CD4-positive, alpha-beta memory T cell (primary cell): Measurements from ENCODE around the gene SRGAP1. TPM values are rescaled to one million over a fixed set of nuclear protein-coding genes. Genes with fewer than 3 reads are reported as not detected.

Experiments used
- CTCF ChIA-PET: fragments of 350-600 bp; sonication (Branson Sonifier 250); formaldehyde crosslinking; loops from one replicate; lab custom pipeline; 2021; ENCODE audit warnings: inconsistent platforms; ENCODE audit not compliant: partially characterized antibody; lab: Charles Lee
- POLR2A ChIA-PET: fragments of 350-600 bp; sonication (Branson Sonifier 250); formaldehyde crosslinking; loops from one replicate; lab custom pipeline; 2021; ENCODE audit not compliant: partially characterized antibody; lab: Charles Lee
- DNase-seq, 5 donors: peaks; one replicate each; pipeline versions ENCODE4 v3.0.0 to v3.0.0-alpha.2; 2020 to 2022; ENCODE audit warnings: mixed read lengths in 1 of 5
- H3K27ac ChIP-seq: one replicate; pipeline ENCODE4 v1.7.0; 2013; ENCODE audit warnings: low read depth, low read length
- H3K27me3 ChIP-seq: 2 replicates; pipeline ENCODE4 v1.7.0; 2013; ENCODE audit warnings: mild to moderate bottlenecking, low read length, moderate library complexity; ENCODE audit not compliant: insufficient read depth
- H3K36me3 ChIP-seq: 2 replicates; pipeline ENCODE4 v1.7.0; 2013; ENCODE audit warnings: mild to moderate bottlenecking, low read length, moderate library complexity; ENCODE audit not compliant: insufficient read depth
- H3K4me1 ChIP-seq: 2 replicates; pipeline ENCODE4 v1.7.0; 2013; ENCODE audit warnings: mild to moderate bottlenecking, low read length, moderate library complexity; ENCODE audit not compliant: insufficient read depth
- H3K4me3 ChIP-seq, 2 donors: one replicate each; pipeline ENCODE4 v1.7.0; 2013; ENCODE audit warnings: low read length in 2 of 2, mild to moderate bottlenecking in 1 of 2
- H3K9me3 ChIP-seq, 2 donors: one replicate each; pipeline ENCODE4 v1.7.0; 2013; ENCODE audit warnings: low read length in 2 of 2, control low read depth in 1 of 2; ENCODE audit not compliant: control insufficient read depth in 1 of 2
- H3K27ac Mint-ChIP-seq, 7 donors: one replicate each; pipeline ENCODE4 v1.8.0; 2020 to 2021; ENCODE audit warnings: mixed read lengths in 7 of 7, mild to moderate bottlenecking in 6 of 7, inconsistent platforms in 3 of 7, moderate library complexity in 3 of 7
- H3K27me3 Mint-ChIP-seq, 2 donors: one replicate each; pipeline ENCODE4 v1.8.0; 2020 to 2021; ENCODE audit warnings: mixed read lengths in 2 of 2
- H3K36me3 Mint-ChIP-seq, 2 donors: one replicate each; pipeline ENCODE4 v1.8.0; 2020 to 2021; ENCODE audit warnings: mixed read lengths in 2 of 2, inconsistent platforms in 1 of 2, mild to moderate bottlenecking in 1 of 2
- H3K4me1 Mint-ChIP-seq, 4 donors: one replicate each; pipeline ENCODE4 v1.8.0; 2020 to 2021; ENCODE audit warnings: mixed read lengths in 4 of 4, mild to moderate bottlenecking in 1 of 4
- H3K4me3 Mint-ChIP-seq, 8 donors: one replicate each; pipeline ENCODE4 v1.8.0; 2020 to 2021; ENCODE audit warnings: mixed read lengths in 8 of 8, mild to moderate bottlenecking in 7 of 8, moderate library complexity in 6 of 8, inconsistent platforms in 3 of 8
- H3K9me3 Mint-ChIP-seq, 8 donors: one replicate each; pipeline ENCODE4 v1.8.0; 2020 to 2021; ENCODE audit warnings: mixed read lengths in 8 of 8, mild to moderate bottlenecking in 5 of 8, inconsistent platforms in 3 of 8, moderate library complexity in 1 of 8
- intact Hi-C: fragments of 100-400 bp; cut with micrococcal nuclease; formaldehyde crosslinking; loops from one replicate; pipeline ENCODE4 v1.15.1; 2023
- polyA plus RNA-seq, 2 donors: library from polyadenylated mRNA; unstranded; fragments of 300-500 nt; fragmentation: Illumina TruSeq; gene quantifications; one replicate each; pipeline ENCODE4 v1.2.3, GENCODE V29; 2021
- total RNA-seq, 2 experiments: library from RNA; stranded (reverse); gene quantifications; one replicate each; pipeline ENCODE4 v1.2.3, GENCODE V29; 2021

The SRGAP1 gene
- total and polyA plus RNA-seq, 4 experiments from 2014 or later, result 0.03 to 0.09 TPM; not detected in 2

GRCh38 chr12:63820427-63820826 lies 24.1 kb upstream of the SRGAP1 start:
- H3K36me3 ChIP-seq, result no peaks in the 10 kb centered on the region
- H3K9me3 Mint-ChIP-seq, result peaks cover 0 to 13% (median 8%) of the 10 kb centered on the region in 8 donors
- H3K4me1 Mint-ChIP-seq, result peaks cover 4 to 11% (median 6%) of the 10 kb centered on the region in 4 donors
- H3K27me3 ChIP-seq, result no peaks in the 10 kb centered on the region
- H3K36me3 Mint-ChIP-seq, result no peaks in the 10 kb centered on the region
- peaks cover 7 to 24% of the 10 kb centered on the region in 2 donors for H3K27me3 Mint-ChIP-seq
- no peak for DNase-seq
- peaks cover 6% of the 10 kb centered on the region for H3K4me1 ChIP-seq
- POLR2A ChIA-PET, result no interaction called here
- no peak overlapping the region for H3K27ac Mint-ChIP-seq
- CTCF ChIA-PET, result no interaction called here
- no peaks in the 10 kb centered on the region for H3K9me3 ChIP-seq
- H3K4me3 Mint-ChIP-seq, result no peak overlapping the region
- H3K27ac ChIP-seq, result no peak overlapping the region
- H3K4me3 ChIP-seq, result no peak overlapping the region
- intact Hi-C loops, result no loop called here

GRCh38 chr12:63821781-63822251 lies 22.7 kb upstream of the SRGAP1 start:
- ChIA-PET CTCF (no interaction called here), POLR2A (no interaction called here)
- H3K27me3 ChIP-seq, result no peaks in the 10 kb centered on the region
- Mint-ChIP-seq H3K27ac (peak overlapping the region in 1 of 7 donors; percentile 66), H3K4me1 (peaks cover 0 to 6% (median 3%) of the 10 kb centered on the region in 4 donors), H3K36me3 (no peaks in the 10 kb centered on the region), H3K9me3 (peaks cover 0 to 13% (median 8%) of the 10 kb centered on the region in 8 donors), H3K27me3 (peaks cover 8 to 23% of the 10 kb centered on the region in 2 donors), H3K4me3 (peak overlapping the region; percentile 57 to 80 (median 72))
- peak in 1 of 5 donors; percentile 4 for DNase-seq
- no peaks in the 10 kb centered on the region for H3K9me3 ChIP-seq
- H3K27ac ChIP-seq, result no peak overlapping the region
- intact Hi-C loops, result no loop called here
- H3K36me3 ChIP-seq, result no peaks in the 10 kb centered on the region
- H3K4me3 ChIP-seq, result peak overlapping the region in 1 of 2 donors; percentile 5
- H3K4me1 ChIP-seq, result no peaks in the 10 kb centered on the region

- H3K27me3 Mint-ChIP-seq, result peaks cover 8 to 19% of the 10 kb centered on the region in 2 donors
- H3K27me3 ChIP-seq, result no peaks in the 10 kb centered on the region
- ChIA-PET CTCF (interaction anchor here (1.3 to 1.4 kb wide), 2 partner anchors 10 to 22 kb away, joined by 3 to 6 read pairs; partner anchors contain the start of gene SRGAP1), POLR2A (no interaction called here)
- no peak overlapping the region for H3K27ac ChIP-seq
- no peaks in the 10 kb centered on the region for H3K36me3 ChIP-seq
- no peaks in the 10 kb centered on the region for H3K36me3 Mint-ChIP-seq
- H3K4me3 Mint-ChIP-seq, result peak overlapping the region in 2 of 8 donors; percentile 66 to 80
- peaks cover 0 to 13% (median 8%) of the 10 kb centered on the region in 8 donors for H3K9me3 Mint-ChIP-seq
- no peaks in the 10 kb centered on the region for H3K4me1 ChIP-seq
- no peak overlapping the region for H3K27ac Mint-ChIP-seq
- H3K9me3 ChIP-seq, result no peaks in the 10 kb centered on the region
- no peak overlapping the region for H3K4me3 ChIP-seq
- DNase-seq, result no peak
- peaks cover 0 to 6% (median 3%) of the 10 kb centered on the region in 4 donors for H3K4me1 Mint-ChIP-seq
- intact Hi-C loops, result no loop called here
These were observed 22.1 kb upstream of the SRGAP1 start for GRCh38 chr12:63822352-63822751.

DNA sequence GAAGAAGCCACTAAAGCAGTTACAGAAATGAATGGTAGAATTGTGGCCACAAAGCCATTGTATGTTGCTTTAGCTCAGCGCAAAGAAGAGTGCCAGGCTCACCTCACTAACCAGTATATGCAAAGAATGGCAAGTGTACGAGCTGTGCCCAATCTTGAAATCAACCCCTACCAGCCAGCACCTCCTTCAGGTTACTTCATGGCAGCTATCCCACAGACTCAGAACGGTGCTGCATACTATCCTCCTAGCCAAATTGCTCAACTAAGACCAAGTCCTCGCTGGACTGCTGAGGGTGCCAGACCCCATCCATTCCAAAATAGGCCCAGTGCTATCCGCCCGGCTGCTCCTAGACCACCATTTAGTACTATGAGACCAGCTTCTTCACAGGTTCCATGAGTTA lies 21.5 kb upstream of the SRGAP1 start:
- Mint-ChIP-seq H3K27ac (no peak overlapping the region), H3K9me3 (peaks cover 0 to 13% (median 8%) of the 10 kb centered on the region in 8 donors), H3K4me3 (no peak overlapping the region), H3K36me3 (no peaks in the 10 kb centered on the region), H3K27me3 (peaks cover 8 to 18% of the 10 kb centered on the region in 2 donors), H3K4me1 (peaks cover 0 to 6% (median 3%) of the 10 kb centered on the region in 4 donors)
- no peak overlapping the region for H3K4me3 ChIP-seq
- H3K27me3 ChIP-seq, result no peaks in the 10 kb centered on the region
- no peaks in the 10 kb centered on the region for H3K36me3 ChIP-seq
- DNase-seq, result no peak
- ChIA-PET CTCF (interaction anchor here (1.3 to 1.5 kb wide), 3 partner anchors 10 to 50 kb away, joined by 3 to 6 read pairs (median 3); partner anchors contain the start of gene SRGAP1), POLR2A (no interaction called here)
- no peaks in the 10 kb centered on the region for H3K9me3 ChIP-seq
- intact Hi-C loops, result no loop called here
- H3K4me1 ChIP-seq, result no peaks in the 10 kb centered on the region
- H3K27ac ChIP-seq, result no peak overlapping the region

DNA sequence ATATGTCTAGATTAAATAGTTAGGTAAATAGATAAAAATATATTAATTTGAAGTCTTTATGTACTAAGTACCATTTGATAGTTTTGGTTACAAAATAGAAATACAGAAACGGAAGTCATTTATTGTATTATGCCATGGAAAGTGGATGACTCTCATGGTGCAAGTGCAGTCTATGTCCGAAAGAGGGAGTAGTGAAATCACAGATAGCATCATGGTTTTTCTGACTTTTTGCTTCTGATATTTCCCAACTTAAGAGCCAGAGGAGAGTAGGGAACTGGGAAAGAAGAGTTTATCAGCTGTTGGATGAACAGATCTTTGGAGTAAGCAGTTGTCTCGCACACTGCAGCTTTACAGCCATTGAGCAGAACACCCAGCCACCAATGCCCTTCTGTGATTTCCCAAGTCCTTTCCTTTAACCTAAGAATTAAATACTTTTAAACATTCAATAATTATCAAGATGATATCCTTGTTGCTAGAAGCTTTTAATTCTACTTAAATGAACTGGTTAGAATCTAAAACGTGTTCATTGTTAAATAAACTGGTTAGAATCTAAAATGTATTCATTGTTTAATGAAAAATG lies 18.4 kb upstream of the SRGAP1 start:
- DNase-seq, result peak in 1 of 5 donors; percentile 8
- no peaks in the 10 kb centered on the region for H3K36me3 ChIP-seq
- Mint-ChIP-seq H3K9me3 (peaks cover 0 to 6% (median 2%) of the 10 kb centered on the region in 8 donors), H3K27ac (no peak overlapping the region), H3K27me3 (peaks cover 9 to 17% of the 10 kb centered on the region in 2 donors), H3K4me1 (peaks cover 0 to 6% (median 3%) of the 10 kb centered on the region in 4 donors), H3K36me3 (no peaks in the 10 kb centered on the region), H3K4me3 (no peak overlapping the region)
- no peaks in the 10 kb centered on the region for H3K27me3 ChIP-seq
- POLR2A ChIA-PET, result no interaction called here
- H3K4me3 ChIP-seq, result no peak overlapping the region
- intact Hi-C loops, result loop anchor here (1.0 kb wide), 1 partner anchor 430 kb away; no protein-coding TSS in a partner anchor
- no peaks in the 10 kb centered on the region for H3K9me3 ChIP-seq
- CTCF ChIA-PET, result interaction anchor here (0.8 to 1.9 kb wide), 8 partner anchors 10 to 970 kb away, joined by 3 to 9 read pairs (median 3); no protein-coding TSS in a partner anchor
- no peaks in the 10 kb centered on the region for H3K4me1 ChIP-seq
- no peak overlapping the region for H3K27ac ChIP-seq

DNA sequence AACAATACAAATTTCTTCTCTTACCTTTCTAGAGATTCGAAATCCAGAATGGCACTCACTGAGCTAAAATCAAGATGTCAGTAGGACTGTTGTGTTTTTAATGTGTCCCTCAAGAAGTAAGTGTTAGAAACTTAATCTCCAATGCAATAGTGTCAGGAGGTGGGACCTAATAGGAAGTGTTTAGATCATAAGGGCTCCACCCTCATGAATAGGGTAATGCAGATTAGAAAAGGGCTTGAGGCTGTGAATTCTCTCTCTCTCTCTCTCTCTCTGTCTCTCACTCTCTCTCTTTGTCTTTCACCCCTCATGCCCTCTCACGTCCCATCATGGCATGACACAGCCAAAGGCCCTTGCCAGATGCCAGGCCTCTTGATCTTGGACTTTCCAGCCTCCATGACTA lies 15.6 kb upstream of the SRGAP1 start:
- no peaks in the 10 kb centered on the region for H3K4me1 Mint-ChIP-seq

GRCh38 chr12:63836046-63836445 lies 8.5 kb upstream of the SRGAP1 start:
- DNase-seq, result no peak
- Mint-ChIP-seq H3K4me3 (no peak overlapping the region), H3K27ac (no peak overlapping the region), H3K9me3 (no peaks in the 10 kb centered on the region), H3K36me3 (no peaks in the 10 kb centered on the region), H3K4me1 (no peaks in the 10 kb centered on the region), H3K27me3 (peaks cover 7 to 8% of the 10 kb centered on the region in 2 donors)
- Histone ChIP-seq H3K27me3 (no peaks in the 10 kb centered on the region), H3K27ac (no peak overlapping the region), H3K4me1 (no peaks in the 10 kb centered on the region), H3K9me3 (no peaks in the 10 kb centered on the region), H3K4me3 (no peak overlapping the region), H3K36me3 (no peaks in the 10 kb centered on the region)
- intact Hi-C loops, result no loop called here
- ChIA-PET POLR2A (interaction anchor here (0.6 kb wide), 1 partner anchor 1343 kb away, joined by 3 read pairs; no protein-coding TSS in a partner anchor), CTCF (no interaction called here)

More for the DNA sequence above, 15.6 kb upstream of the SRGAP1 start:
- Histone ChIP-seq H3K4me3 (no peak overlapping the region), H3K27ac (no peak overlapping the region), H3K9me3 (no peaks in the 10 kb centered on the region), H3K27me3 (no peaks in the 10 kb centered on the region), H3K4me1 (no peaks in the 10 kb centered on the region), H3K36me3 (no peaks in the 10 kb centered on the region)
- no peak for DNase-seq
- ChIA-PET CTCF (interaction anchor here (1.0 kb wide), 1 partner anchor 15 kb away, joined by 3 read pairs; no protein-coding TSS in a partner anchor), POLR2A (no interaction called here)
- Mint-ChIP-seq H3K27me3 (peaks cover 8 to 10% of the 10 kb centered on the region in 2 donors), H3K36me3 (no peaks in the 10 kb centered on the region), H3K27ac (peak overlapping the region in 2 of 7 donors; percentile 30 to 53), H3K9me3 (peaks cover 0 to 6% (median 2%) of the 10 kb centered on the region in 8 donors), H3K4me3 (no peak overlapping the region)
- intact Hi-C loops, result no loop called here
